Measurements from ENCODE around the gene TEFM. TPM values are rescaled to one million over a fixed set of nuclear protein-coding genes. Genes with fewer than 3 reads are reported as not detected.
"Not testable (repeated sequence)": the region's sequence is repeated elsewhere in the genome, so short reads cannot be mapped to it uniquely, and the experiment has no call there.

The TEFM gene
- total RNA-seq, 2 experiments from 2014 or later, result 14.8 to 14.9 TPM

DNA sequence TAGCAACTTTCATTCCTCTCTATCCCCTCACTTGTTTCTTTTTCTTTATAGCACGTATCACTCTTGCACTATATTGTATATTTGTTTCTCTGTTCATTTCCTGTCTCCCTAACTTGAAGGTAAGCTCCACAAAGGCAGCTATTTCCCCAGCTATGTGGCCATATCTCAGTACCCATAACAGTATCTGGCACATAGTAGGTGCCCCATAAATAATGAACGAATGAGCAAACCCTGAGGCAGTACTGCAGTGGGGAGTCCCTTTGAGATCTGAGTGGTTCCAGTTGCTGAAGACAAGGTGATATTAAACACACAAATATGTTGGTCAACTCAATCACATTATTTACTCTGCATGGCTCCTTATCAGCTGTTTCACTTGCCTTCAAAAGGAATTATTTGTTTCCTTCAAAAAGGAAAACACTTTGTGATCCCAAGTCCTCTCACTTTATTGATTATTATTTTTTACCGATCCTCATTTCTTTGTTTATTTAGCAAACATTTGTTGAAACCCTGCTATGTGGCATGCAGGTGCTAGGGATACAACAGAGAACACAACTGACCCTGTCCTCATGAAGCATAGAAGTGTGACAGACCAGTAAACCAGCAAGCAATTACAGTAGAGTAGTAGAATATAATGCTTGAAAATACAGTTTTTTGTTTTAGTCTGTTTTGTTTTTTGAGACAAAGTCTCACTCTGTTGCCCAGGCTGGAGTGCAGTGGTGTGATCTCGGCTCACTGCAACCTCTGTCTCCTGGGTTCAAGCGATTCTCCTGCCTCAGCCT is 10.0 kb upstream of the TEFM start:
- CTCF ChIA-PET (ENCODE audit: unreplicated experiment), result no interaction called here

DNA sequence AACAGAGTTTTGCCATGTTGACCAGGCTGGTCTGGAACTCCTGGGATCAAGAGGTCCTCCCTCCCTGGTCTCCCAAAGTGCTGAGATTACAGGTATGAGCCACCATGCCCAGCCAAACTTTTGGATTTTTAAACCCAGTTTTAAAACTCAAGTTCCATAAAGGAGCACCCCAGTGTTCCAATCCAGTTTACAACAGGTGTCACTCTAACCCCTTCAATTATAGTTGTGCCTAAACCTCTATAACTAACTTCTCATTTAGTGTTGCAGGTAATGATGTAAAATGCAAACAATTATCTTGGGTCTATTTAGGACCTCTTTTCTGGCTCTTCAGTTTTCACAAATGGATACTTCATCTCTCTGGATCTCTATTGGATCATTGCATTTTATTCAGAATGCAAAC is 7.9 kb upstream of the TEFM start:
- H3K27ac ChIP-seq (ENCODE audit: low read depth, low read length, poor library complexity, severe bottlenecking), result no peak overlapping the region
- H3K79me2 ChIP-seq (ENCODE audit: insufficient read depth, low read depth, low read length), result no peaks in the 10 kb centered on the region
- DNase-seq (ENCODE audit: low spot score), result no peak
- peaks cover 8% of the 10 kb centered on the region for H3K4me1 ChIP-seq (ENCODE audit: insufficient read depth, low read length, poor library complexity, severe bottlenecking)
- no peak overlapping the region for H3K4me3 ChIP-seq (ENCODE audit: low read depth, low read length, poor library complexity, severe bottlenecking)
- intact Hi-C loops (cut with micrococcal nuclease; ENCODE audit: unreplicated experiment), result no loop called here
- POLR2A ChIA-PET, result no interaction called here
- no peak overlapping the region for H3K4me2 ChIP-seq (ENCODE audit: low read length)
- H3K9me3 ChIP-seq (ENCODE audit: low read length), result no peaks in the 10 kb centered on the region
- CTCF ChIA-PET (ENCODE audit: unreplicated experiment), result no interaction called here
- TF ChIP-seq, protein P1, sequence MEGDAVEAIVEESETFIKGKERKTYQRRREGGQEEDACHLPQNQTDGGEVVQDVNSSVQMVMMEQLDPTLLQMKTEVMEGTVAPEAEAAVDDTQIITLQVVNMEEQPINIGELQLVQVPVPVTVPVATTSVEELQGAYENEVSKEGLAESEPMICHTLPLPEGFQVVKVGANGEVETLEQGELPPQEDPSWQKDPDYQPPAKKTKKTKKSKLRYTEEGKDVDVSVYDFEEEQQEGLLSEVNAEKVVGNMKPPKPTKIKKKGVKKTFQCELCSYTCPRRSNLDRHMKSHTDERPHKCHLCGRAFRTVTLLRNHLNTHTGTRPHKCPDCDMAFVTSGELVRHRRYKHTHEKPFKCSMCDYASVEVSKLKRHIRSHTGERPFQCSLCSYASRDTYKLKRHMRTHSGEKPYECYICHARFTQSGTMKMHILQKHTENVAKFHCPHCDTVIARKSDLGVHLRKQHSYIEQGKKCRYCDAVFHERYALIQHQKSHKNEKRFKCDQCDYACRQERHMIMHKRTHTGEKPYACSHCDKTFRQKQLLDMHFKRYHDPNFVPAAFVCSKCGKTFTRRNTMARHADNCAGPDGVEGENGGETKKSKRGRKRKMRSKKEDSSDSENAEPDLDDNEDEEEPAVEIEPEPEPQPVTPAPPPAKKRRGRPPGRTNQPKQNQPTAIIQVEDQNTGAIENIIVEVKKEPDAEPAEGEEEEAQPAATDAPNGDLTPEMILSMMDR (conservative IDR thresholded peaks at IDR 0.05; ENCODE audit: low read length), result peak; percentile 44; the same call in 1 of the 2 replicates
- no peak for TF ChIP-seq EZH2phosphoT487 (IDR thresholded peaks at IDR 0.05; ENCODE audit: borderline replicate concordance, low read depth, low read length)
- H2AFZ ChIP-seq (ENCODE audit: low read length), result no peak overlapping the region
- no TSS peak for BruUV-seq (replicated peaks)
- no peaks in the 10 kb centered on the region for H3K9me2 ChIP-seq (ENCODE audit: insufficient read depth, low read length)
- H4K20me1 ChIP-seq (ENCODE audit: insufficient read depth, low read length), result no peaks in the 10 kb centered on the region
- H3K36me3 ChIP-seq (ENCODE audit: insufficient read depth, low read length), result no peaks in the 10 kb centered on the region

More for the DNA sequence above, 10.0 kb upstream of the TEFM start:
- Histone ChIP-seq H4K20me1 (ENCODE audit: insufficient read depth, low read length) (no peaks in the 10 kb centered on the region), H3K9me2 (ENCODE audit: insufficient read depth, low read length) (no peaks in the 10 kb centered on the region), H3K4me1 (ENCODE audit: insufficient read depth, low read length, poor library complexity, severe bottlenecking) (no peaks in the 10 kb centered on the region), H2AFZ (ENCODE audit: low read length) (no peak overlapping the region), H3K4me3 (ENCODE audit: low read depth, low read length, poor library complexity, severe bottlenecking) (no peak overlapping the region), H3K27ac (ENCODE audit: low read depth, low read length, poor library complexity, severe bottlenecking) (no peak overlapping the region), H3K4me2 (ENCODE audit: low read length) (no peak overlapping the region), H3K79me2 (ENCODE audit: insufficient read depth, low read depth, low read length) (no peaks in the 10 kb centered on the region), H3K36me3 (ENCODE audit: insufficient read depth, low read length) (no peaks in the 10 kb centered on the region), H3K9me3 (ENCODE audit: low read length) (no peaks in the 10 kb centered on the region)
- intact Hi-C loops (cut with micrococcal nuclease; ENCODE audit: unreplicated experiment), result no loop called here
- no peak for DNase-seq (ENCODE audit: low spot score)
- no TSS peak for BruUV-seq (replicated peaks)
- TF ChIP-seq EZH2phosphoT487 (IDR thresholded peaks at IDR 0.05; ENCODE audit: borderline replicate concordance, low read depth, low read length), result no peak
- TF ChIP-seq, protein P1 (conservative IDR thresholded peaks at IDR 0.05; ENCODE audit: low read length), result no peak
- POLR2A ChIA-PET, result interaction anchor here (0.5 to 0.6 kb wide), 2 partner anchors 363 to 851 kb away, joined by 3 to 6 read pairs; no protein-coding TSS in a partner anchor

DNA sequence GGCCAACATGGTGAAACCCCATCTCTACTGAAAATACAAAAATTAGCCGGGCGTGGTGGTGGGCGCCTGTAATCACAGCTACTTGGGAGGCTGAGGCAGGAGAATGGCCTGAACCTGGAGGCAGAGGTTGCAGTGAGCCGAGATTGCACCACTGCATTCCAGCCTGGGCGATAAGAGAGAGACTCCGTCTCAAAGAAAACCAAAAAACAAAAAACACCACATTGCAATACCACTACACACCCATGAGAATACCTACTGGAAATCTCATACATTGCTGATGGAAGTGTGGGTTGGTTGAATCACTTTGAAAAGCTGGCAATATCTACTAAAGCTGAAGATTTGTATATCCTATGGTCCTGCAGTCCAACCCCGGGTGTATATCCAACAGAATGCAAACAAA is 4.1 kb upstream of the TEFM start:
- H3K4me2 ChIP-seq (ENCODE audit: low read length); H3K4me3 ChIP-seq (ENCODE audit: low read depth, low read length, poor library complexity, severe bottlenecking); H2AFZ ChIP-seq (ENCODE audit: low read length); H3K9me2 ChIP-seq (ENCODE audit: insufficient read depth, low read length); DNase-seq (ENCODE audit: low spot score); H4K20me1 ChIP-seq (ENCODE audit: insufficient read depth, low read length); H3K27ac ChIP-seq (ENCODE audit: low read depth, low read length, poor library complexity, severe bottlenecking); H3K36me3 ChIP-seq (ENCODE audit: insufficient read depth, low read length); BruUV-seq (replicated peaks); H3K9me3 ChIP-seq (ENCODE audit: low read length); CTCF ChIA-PET (ENCODE audit: unreplicated experiment); intact Hi-C loops (cut with micrococcal nuclease; ENCODE audit: unreplicated experiment): not testable (repeated sequence)
- POLR2A ChIA-PET, result interaction anchor here (0.7 to 1.1 kb wide), 2 partner anchors 12 to 185 kb away, joined by 3 read pairs; partner anchors contain the start of gene NF1
- Histone ChIP-seq H3K79me2 (ENCODE audit: insufficient read depth, low read depth, low read length) (peaks cover 12% of the 10 kb centered on the region), H3K4me1 (ENCODE audit: insufficient read depth, low read length, poor library complexity, severe bottlenecking) (peaks cover 25% of the 10 kb centered on the region)
